ENCODE data around the gene ST7L. TPM values are rescaled to one million over a fixed set of nuclear protein-coding genes. Genes with fewer than 3 reads are reported as not detected.

The ST7L gene
- polyA plus RNA-seq, 1 donor (not counting 4 experiments of a cell fraction or from before 2014, with no cell fraction given): 13.4 TPM

DNA sequence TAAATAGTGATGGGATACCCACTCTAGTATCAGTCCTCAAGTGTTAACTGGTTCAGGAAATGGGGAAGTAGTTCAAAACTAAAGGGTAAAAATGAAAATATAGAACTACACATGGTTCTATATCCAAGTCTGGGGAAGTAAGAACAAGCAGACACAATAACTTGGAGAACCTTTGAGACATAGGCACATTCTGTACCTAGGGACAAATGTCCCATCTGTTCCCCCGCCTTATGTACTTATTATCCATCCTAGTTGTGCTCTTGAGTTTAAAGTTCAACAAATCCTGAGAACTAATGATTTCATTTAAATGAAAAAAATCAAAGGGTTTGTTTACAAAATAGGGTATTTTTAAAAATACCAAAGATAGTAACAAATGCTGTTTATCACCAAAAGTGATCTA is 77.6 kb downstream of the ST7L start:
- no peak for FAIRE-seq
- H3K9ac ChIP-seq (ENCODE audit: control insufficient read depth, extremely low read depth, insufficient read depth, low read length): no peak overlapping the region
- H3K4me2 ChIP-seq (ENCODE audit: control insufficient read depth, extremely low read depth, insufficient read depth, low read depth, low read length): no peak overlapping the region
- dilution Hi-C loops (cut with MboI; ENCODE audit: extremely low pct_ligation_motif_present, low sequenced_read_pairs): no loop called here
- no peaks in the 10 kb centered on the region for H3K9me1 ChIP-seq (ENCODE audit: control insufficient read depth, extremely low read depth, insufficient read depth, low read length)
- H3K4me1 ChIP-seq (ENCODE audit: control insufficient read depth, extremely low read depth, insufficient read depth, low read length): peaks cover 20% of the 10 kb centered on the region
- H4K20me1 ChIP-seq (ENCODE audit: control insufficient read depth, extremely low read depth, insufficient read depth, low read length): no peaks in the 10 kb centered on the region
- H3K27ac ChIP-seq (ENCODE audit: control insufficient read depth, insufficient read depth, low read length): no peak overlapping the region
- no peaks in the 10 kb centered on the region for H3K9me3 ChIP-seq (ENCODE audit: control insufficient read depth, low read depth, low read length)
- peaks cover 5% of the 10 kb centered on the region in 2 experiments for H3K36me3 ChIP-seq (ENCODE audit: control insufficient read depth in 2 of 2, extremely low read depth in 1 of 2, insufficient read depth in 2 of 2, low read length in 2 of 2)
- no peak for DNase-seq (ENCODE audit: low read depth, low spot score)
- no peak overlapping the region for H2AFZ ChIP-seq (ENCODE audit: control insufficient read depth, low read length)
- no peak overlapping the region for H3K4me3 ChIP-seq (ENCODE audit: control insufficient read depth in 2 of 3, extremely low read depth in 1 of 3, insufficient read depth in 2 of 3, low read depth in 1 of 3, low read length in 3 of 3)
- H3K27me3 ChIP-seq (ENCODE audit: control insufficient read depth, extremely low read depth, insufficient read depth, low read length): no peaks in the 10 kb centered on the region
- TF ChIP-seq EZH2 (IDR thresholded peaks at IDR 0.05; ENCODE audit: low read length): no peak
- TF ChIP-seq, protein P1, sequence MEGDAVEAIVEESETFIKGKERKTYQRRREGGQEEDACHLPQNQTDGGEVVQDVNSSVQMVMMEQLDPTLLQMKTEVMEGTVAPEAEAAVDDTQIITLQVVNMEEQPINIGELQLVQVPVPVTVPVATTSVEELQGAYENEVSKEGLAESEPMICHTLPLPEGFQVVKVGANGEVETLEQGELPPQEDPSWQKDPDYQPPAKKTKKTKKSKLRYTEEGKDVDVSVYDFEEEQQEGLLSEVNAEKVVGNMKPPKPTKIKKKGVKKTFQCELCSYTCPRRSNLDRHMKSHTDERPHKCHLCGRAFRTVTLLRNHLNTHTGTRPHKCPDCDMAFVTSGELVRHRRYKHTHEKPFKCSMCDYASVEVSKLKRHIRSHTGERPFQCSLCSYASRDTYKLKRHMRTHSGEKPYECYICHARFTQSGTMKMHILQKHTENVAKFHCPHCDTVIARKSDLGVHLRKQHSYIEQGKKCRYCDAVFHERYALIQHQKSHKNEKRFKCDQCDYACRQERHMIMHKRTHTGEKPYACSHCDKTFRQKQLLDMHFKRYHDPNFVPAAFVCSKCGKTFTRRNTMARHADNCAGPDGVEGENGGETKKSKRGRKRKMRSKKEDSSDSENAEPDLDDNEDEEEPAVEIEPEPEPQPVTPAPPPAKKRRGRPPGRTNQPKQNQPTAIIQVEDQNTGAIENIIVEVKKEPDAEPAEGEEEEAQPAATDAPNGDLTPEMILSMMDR (optimal IDR thresholded peaks at IDR 0.05 in 1 of 3, IDR thresholded peaks at IDR 0.05 in 1 of 3, conservative IDR thresholded peaks at IDR 0.05 in 1 of 3; ENCODE audit: extremely low read depth in 1 of 3, insufficient read depth in 2 of 3, low read length in 3 of 3): no peak
- H3K79me2 ChIP-seq (ENCODE audit: control insufficient read depth, insufficient read depth, low read length): no peaks in the 10 kb centered on the region

DNA sequence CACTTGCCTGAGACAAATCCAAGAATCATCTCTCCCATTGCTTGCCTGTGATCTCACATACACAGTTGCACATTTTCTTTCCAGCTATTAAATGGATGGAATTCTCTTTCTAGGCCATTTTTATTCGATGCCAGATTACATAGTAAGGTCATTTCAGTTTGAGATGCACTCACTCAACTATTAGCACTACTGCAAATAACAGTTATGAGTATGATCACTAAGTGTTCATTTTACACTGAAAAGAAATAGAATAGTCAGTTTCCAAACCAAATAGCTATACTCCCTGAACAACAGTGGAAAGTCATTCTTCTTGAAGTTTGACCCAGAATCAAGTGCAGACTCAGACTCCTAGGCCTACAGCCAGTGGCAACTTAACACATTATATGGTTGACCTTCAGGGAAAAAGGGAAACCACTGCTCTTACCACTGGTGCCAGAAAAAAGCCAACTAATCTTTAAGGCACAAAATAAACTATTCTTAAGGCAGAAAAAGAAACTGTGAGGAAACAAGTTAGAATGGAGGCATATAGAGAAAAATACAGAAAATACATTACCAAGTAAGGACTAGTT is 78.6 kb downstream of the ST7L start:
- DNase-seq (ENCODE audit: low read depth, low spot score): no peak
- Histone ChIP-seq H3K36me3 (ENCODE audit: control insufficient read depth in 2 of 2, extremely low read depth in 1 of 2, insufficient read depth in 2 of 2, low read length in 2 of 2) (peaks cover 5% of the 10 kb centered on the region in 2 experiments), H3K9me1 (ENCODE audit: control insufficient read depth, extremely low read depth, insufficient read depth, low read length) (no peaks in the 10 kb centered on the region), H4K20me1 (ENCODE audit: control insufficient read depth, extremely low read depth, insufficient read depth, low read length) (no peaks in the 10 kb centered on the region), H3K79me2 (ENCODE audit: control insufficient read depth, insufficient read depth, low read length) (no peaks in the 10 kb centered on the region), H2AFZ (ENCODE audit: control insufficient read depth, low read length) (no peak overlapping the region), H3K27ac (ENCODE audit: control insufficient read depth, insufficient read depth, low read length) (no peak overlapping the region), H3K27me3 (ENCODE audit: control insufficient read depth, extremely low read depth, insufficient read depth, low read length) (no peaks in the 10 kb centered on the region), H3K4me3 (ENCODE audit: control insufficient read depth in 2 of 3, extremely low read depth in 1 of 3, insufficient read depth in 2 of 3, low read depth in 1 of 3, low read length in 3 of 3) (no peak overlapping the region), H3K9ac (ENCODE audit: control insufficient read depth, extremely low read depth, insufficient read depth, low read length) (no peak overlapping the region), H3K9me3 (ENCODE audit: control insufficient read depth, low read depth, low read length) (no peaks in the 10 kb centered on the region), H3K4me2 (ENCODE audit: control insufficient read depth, extremely low read depth, insufficient read depth, low read depth, low read length) (no peak overlapping the region), H3K4me1 (ENCODE audit: control insufficient read depth, extremely low read depth, insufficient read depth, low read length) (peaks cover 14% of the 10 kb centered on the region)
- FAIRE-seq: no peak
- dilution Hi-C loops (cut with MboI; ENCODE audit: extremely low pct_ligation_motif_present, low sequenced_read_pairs): no loop called here
- no peak for TF ChIP-seq EZH2 (IDR thresholded peaks at IDR 0.05; ENCODE audit: low read length)
- TF ChIP-seq, protein P1 (optimal IDR thresholded peaks at IDR 0.05 in 1 of 3, IDR thresholded peaks at IDR 0.05 in 1 of 3, conservative IDR thresholded peaks at IDR 0.05 in 1 of 3; ENCODE audit: extremely low read depth in 1 of 3, insufficient read depth in 2 of 3, low read length in 3 of 3): no peak

Measured in keratinocyte (primary cell).